ENCODE results near the gene MAP9. TPM values are rescaled to one million over a fixed set of nuclear protein-coding genes. Genes with fewer than 3 reads are reported as not detected.
"Not testable (repeated sequence)": the region's sequence is repeated elsewhere in the genome, so short reads cannot be mapped to it uniquely, and the experiment has no call there.

MAP9 gene
- total RNA-seq, 1 donor from 2014 or later, result 22.1 TPM

DNA sequence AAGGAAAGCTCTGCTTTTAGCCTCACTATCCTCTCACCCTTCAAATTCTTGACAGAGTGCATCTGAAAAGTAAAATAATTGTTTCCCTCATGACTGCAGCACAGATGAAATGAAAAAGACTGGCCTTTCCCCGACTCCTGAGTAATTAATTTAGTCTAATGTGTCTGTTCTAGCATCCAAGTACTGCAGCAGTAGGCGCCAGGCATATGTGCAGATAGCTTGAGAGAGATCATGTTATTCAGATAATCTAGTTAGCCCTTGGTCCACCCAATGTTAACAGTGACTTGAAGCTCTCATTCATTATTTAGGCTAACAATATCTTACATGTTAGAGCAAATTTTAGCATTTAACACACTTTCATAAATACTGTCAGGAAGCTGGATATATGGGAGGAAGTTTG is 54.0 kb downstream of the MAP9 start:
- H3K27ac Mint-ChIP-seq, result no peak overlapping the region
- peaks cover 3% of the 10 kb centered on the region for H3K27me3 Mint-ChIP-seq
- H3K4me3 Mint-ChIP-seq, result no peak overlapping the region
- no peaks in the 10 kb centered on the region for H3K4me1 Mint-ChIP-seq (ENCODE audit: unreplicated experiment)
- no peak for DNase-seq (ENCODE audit: extremely low spot score, unreplicated experiment)
- H3K36me3 Mint-ChIP-seq, result no peaks in the 10 kb centered on the region
- H3K9me3 Mint-ChIP-seq, result peaks cover 6% of the 10 kb centered on the region
- TF ChIP-seq, protein P1, sequence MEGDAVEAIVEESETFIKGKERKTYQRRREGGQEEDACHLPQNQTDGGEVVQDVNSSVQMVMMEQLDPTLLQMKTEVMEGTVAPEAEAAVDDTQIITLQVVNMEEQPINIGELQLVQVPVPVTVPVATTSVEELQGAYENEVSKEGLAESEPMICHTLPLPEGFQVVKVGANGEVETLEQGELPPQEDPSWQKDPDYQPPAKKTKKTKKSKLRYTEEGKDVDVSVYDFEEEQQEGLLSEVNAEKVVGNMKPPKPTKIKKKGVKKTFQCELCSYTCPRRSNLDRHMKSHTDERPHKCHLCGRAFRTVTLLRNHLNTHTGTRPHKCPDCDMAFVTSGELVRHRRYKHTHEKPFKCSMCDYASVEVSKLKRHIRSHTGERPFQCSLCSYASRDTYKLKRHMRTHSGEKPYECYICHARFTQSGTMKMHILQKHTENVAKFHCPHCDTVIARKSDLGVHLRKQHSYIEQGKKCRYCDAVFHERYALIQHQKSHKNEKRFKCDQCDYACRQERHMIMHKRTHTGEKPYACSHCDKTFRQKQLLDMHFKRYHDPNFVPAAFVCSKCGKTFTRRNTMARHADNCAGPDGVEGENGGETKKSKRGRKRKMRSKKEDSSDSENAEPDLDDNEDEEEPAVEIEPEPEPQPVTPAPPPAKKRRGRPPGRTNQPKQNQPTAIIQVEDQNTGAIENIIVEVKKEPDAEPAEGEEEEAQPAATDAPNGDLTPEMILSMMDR (conservative IDR thresholded peaks at IDR 0.05), result no peak

DNA sequence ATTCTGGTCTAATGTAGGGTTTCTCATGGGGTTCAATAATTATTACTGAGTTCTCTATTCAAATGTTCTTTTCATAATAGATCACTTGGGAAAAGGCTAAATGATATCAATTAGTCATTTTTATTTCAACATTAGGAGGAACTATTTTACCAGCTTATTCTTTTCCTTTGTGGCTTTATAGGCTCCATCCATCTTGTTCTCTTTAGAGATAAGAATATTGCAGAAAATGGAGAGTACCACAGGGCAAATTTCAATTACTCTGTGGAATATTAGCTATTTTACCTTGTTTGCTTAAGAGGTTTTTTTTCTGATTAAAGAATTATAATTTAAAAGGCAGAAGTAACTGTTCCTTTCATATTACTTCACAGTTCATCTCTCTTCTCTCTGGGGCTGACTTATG is 55.8 kb downstream of the MAP9 start:
- H3K36me3 Mint-ChIP-seq, result no peaks in the 10 kb centered on the region
- no peak for DNase-seq (ENCODE audit: extremely low spot score, unreplicated experiment)
- H3K27me3 Mint-ChIP-seq, result no peaks in the 10 kb centered on the region

DNA sequence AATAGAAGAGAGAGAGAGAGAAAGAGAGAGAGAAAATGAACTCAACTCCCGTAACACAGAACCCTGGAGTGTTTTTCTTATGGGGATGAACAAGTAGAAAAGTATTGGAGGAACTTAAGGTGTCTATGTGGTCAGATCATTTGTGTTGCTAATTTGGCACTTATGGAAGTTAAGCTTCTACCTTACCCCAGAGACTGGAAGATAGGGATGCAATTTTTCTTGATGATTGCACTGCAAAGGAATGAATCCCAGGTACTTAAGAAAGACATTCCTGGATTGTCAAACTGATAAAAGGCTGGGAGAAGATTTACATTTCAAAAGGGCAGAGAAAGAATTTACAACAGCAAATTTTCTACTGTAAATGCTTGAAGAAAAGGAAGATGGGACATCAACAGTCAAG is 57.2 kb downstream of the MAP9 start:
- no peaks in the 10 kb centered on the region for H3K27me3 Mint-ChIP-seq
- no peak for DNase-seq (ENCODE audit: extremely low spot score, unreplicated experiment)
- TF ChIP-seq, protein P1 (conservative IDR thresholded peaks at IDR 0.05), result no peak
- H3K4me3 Mint-ChIP-seq, result no peak overlapping the region
- no peak overlapping the region for H3K27ac Mint-ChIP-seq
- H3K9me3 Mint-ChIP-seq, result peaks cover 6% of the 10 kb centered on the region
- H3K4me1 Mint-ChIP-seq (ENCODE audit: unreplicated experiment), result no peaks in the 10 kb centered on the region
- H3K36me3 Mint-ChIP-seq, result no peaks in the 10 kb centered on the region

More for the DNA sequence above, 55.8 kb downstream of the MAP9 start:
- Mint-ChIP-seq H3K4me3 (no peak overlapping the region), H3K9me3 (peaks cover 6% of the 10 kb centered on the region), H3K4me1 (ENCODE audit: unreplicated experiment) (no peaks in the 10 kb centered on the region), H3K27ac (no peak overlapping the region)
- TF ChIP-seq, protein P1 (conservative IDR thresholded peaks at IDR 0.05), result no peak

DNA sequence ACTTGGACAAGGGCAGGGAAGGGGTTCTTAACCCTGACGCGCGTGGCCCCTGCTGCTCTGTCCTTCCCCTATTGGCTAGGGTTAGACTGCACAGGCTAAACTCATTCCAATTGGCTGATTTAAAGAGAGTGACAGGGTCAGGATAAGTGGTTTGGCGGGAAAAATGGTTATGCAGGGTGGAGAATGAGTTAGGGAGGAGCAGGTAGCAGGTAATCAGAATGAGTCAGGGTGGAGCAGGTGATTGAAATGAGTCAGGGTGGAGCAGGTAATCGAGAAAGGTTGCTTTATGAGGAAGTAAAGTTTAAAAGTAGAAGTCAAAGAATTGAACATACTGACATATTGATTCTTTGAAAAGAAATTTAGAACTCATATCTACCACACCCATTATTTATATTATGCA is 64.7 kb downstream of the MAP9 start:
- not testable (repeated sequence) for DNase-seq (ENCODE audit: extremely low spot score, unreplicated experiment); H3K27me3 Mint-ChIP-seq; H3K27ac Mint-ChIP-seq; H3K4me3 Mint-ChIP-seq; H3K36me3 Mint-ChIP-seq; H3K4me1 Mint-ChIP-seq (ENCODE audit: unreplicated experiment); H3K9me3 Mint-ChIP-seq

DNA sequence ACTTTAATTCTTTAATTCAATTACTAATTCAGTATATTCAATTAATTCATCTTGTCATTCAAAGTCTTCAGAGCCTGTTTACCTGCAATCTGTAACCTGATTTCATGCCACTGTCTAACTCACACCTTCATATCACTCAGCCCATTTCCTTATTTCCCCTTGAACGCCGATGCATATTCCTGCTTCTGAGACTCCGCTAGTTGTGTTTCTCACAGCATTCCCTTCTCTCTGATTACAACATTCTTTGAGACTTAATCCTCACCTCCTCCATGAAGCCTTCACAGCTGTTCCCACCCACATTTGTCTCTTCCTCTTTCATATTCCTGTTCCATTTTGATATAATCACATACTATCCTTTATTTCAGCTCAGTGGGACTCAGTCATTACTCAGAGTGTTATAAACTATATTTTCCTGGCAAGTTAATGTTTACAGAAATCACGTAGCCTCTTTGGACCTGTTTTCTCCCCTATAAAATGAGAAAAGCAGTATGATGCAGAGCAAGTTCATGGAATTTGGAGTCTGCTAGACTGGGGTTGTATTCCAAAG is 69.0 kb downstream of the MAP9 start:
- Mint-ChIP-seq H3K36me3 (no peaks in the 10 kb centered on the region), H3K4me3 (no peak overlapping the region), H3K27me3 (no peaks in the 10 kb centered on the region), H3K4me1 (ENCODE audit: unreplicated experiment) (no peaks in the 10 kb centered on the region), H3K9me3 (no peaks in the 10 kb centered on the region), H3K27ac (no peak overlapping the region)
- DNase-seq (ENCODE audit: extremely low spot score, unreplicated experiment), result no peak
- TF ChIP-seq, protein P1 (conservative IDR thresholded peaks at IDR 0.05), result no peak

DNA sequence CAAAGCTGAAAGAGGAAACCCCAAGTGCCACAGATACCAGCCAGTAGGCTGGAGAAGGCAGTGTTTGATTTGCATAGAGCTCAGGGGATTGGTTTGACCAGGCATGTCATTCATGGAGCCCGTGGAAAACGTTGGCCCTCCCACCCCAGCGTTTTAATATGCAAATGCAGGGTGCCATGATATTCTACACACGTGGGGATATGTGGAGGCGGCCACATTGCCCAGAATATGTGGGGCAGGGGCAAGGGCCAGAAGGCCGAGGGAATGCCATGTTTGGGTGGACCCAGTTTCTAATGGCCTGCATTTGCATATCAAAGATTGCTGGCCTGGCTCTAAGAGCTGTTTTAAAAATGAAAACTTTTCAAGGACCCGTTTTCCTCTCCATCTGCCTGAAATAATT is 71.1 kb downstream of the MAP9 start:
- no peaks in the 10 kb centered on the region for H3K9me3 Mint-ChIP-seq
- H3K27ac Mint-ChIP-seq, result no peak overlapping the region
- no peak overlapping the region for H3K4me3 Mint-ChIP-seq
- no peaks in the 10 kb centered on the region for H3K27me3 Mint-ChIP-seq
- H3K4me1 Mint-ChIP-seq (ENCODE audit: unreplicated experiment), result no peaks in the 10 kb centered on the region
- no peaks in the 10 kb centered on the region for H3K36me3 Mint-ChIP-seq
- TF ChIP-seq, protein P1 (conservative IDR thresholded peaks at IDR 0.05), result no peak
- no peak for DNase-seq (ENCODE audit: extremely low spot score, unreplicated experiment)
